Neuronal stem cell (in vitro differentiated cells): ENCODE measurements around the gene SLF2.
"Not testable (repeated sequence)": the region's sequence is repeated elsewhere in the genome, so short reads cannot be mapped to it uniquely, and the experiment has no call there.

Experiments
- DNase-seq: peaks from one replicate; pipeline ENCODE4 v3.0.0-alpha.2; 2013; ENCODE audit warnings: low spot score
- H2AFZ ChIP-seq: one replicate; pipeline ENCODE4 v1.6.1; 2013; ENCODE audit warnings: mild to moderate bottlenecking, low read length, inconsistent platforms
- H2AK5ac ChIP-seq: 2 replicates; pipeline ENCODE4 v1.6.1; 2013; ENCODE audit warnings: low read depth, mild to moderate bottlenecking, inconsistent platforms, low read length, moderate library complexity, mixed read lengths
- H2BK120ac ChIP-seq: 2 replicates; pipeline ENCODE4 v1.6.1; 2013; ENCODE audit warnings: low read depth, mild to moderate bottlenecking, inconsistent platforms, low read length, moderate library complexity, mixed read lengths
- H2BK12ac ChIP-seq: one replicate; pipeline ENCODE4 v1.6.1; 2013; ENCODE audit warnings: low read length, inconsistent platforms
- H2BK15ac ChIP-seq: 2 replicates; pipeline ENCODE4 v1.6.1; 2013; ENCODE audit warnings: mild to moderate bottlenecking, low read length, inconsistent platforms, mixed read lengths
- H2BK5ac ChIP-seq: one replicate; pipeline ENCODE4 v1.6.1; 2013; ENCODE audit warnings: inconsistent platforms, mild to moderate bottlenecking, low read length, moderate library complexity
- H3K14ac ChIP-seq: one replicate; pipeline ENCODE4 v1.6.1; 2013; ENCODE audit warnings: low read length, inconsistent platforms
- H3K18ac ChIP-seq: 2 replicates; pipeline ENCODE4 v1.6.1; 2013; ENCODE audit warnings: low read length, inconsistent platforms
- H3K23ac ChIP-seq: 2 replicates; pipeline ENCODE4 v1.6.1; 2013; ENCODE audit warnings: low read depth, mild to moderate bottlenecking, mixed read lengths, low read length, inconsistent platforms; ENCODE audit not compliant: poor library complexity
- H3K27ac ChIP-seq: replicated peaks from 3 replicates; pipeline ENCODE4 v1.5.1; 2013; ENCODE audit warnings: low read length, inconsistent platforms
- H3K27me3 ChIP-seq, 3 experiments: 2 replicates each; pipeline ENCODE4 v1.6.1; 2013; ENCODE audit warnings: low read length in 3 of 3, mild to moderate bottlenecking in 2 of 3, inconsistent platforms in 1 of 3, low read depth in 1 of 3, mixed read lengths in 1 of 3, moderate library complexity in 1 of 3; ENCODE audit not compliant: control insufficient read depth in 3 of 3, insufficient read depth in 3 of 3
- H3K36me3 ChIP-seq, 2 donors: replicated peaks in 1 of 2; 2 replicates each; pipeline ENCODE4 v1.6.1; 2013; ENCODE audit warnings: low read length in 2 of 2; ENCODE audit not compliant: control insufficient read depth in 2 of 2, insufficient read depth in 2 of 2
- H3K4ac ChIP-seq: 2 replicates; pipeline ENCODE4 v1.6.1; 2013; ENCODE audit warnings: inconsistent platforms, mild to moderate bottlenecking, low read length, moderate library complexity
- H3K4me1 ChIP-seq, 2 donors: 1 replicate in 1 of 2; 2 replicates in 1 of 2; pipeline ENCODE4 v1.6.1; 2013; ENCODE audit warnings: low read length in 2 of 2, low read depth in 1 of 2; ENCODE audit not compliant: control insufficient read depth in 2 of 2, insufficient read depth in 1 of 2
- H3K4me2 ChIP-seq: one replicate; pipeline ENCODE4 v1.6.1; 2013; ENCODE audit warnings: mild to moderate bottlenecking, low read length, inconsistent platforms; ENCODE audit not compliant: insufficient read depth, poor library complexity, severe bottlenecking
- H3K4me3 ChIP-seq, 2 donors: 2 replicates each; pipeline ENCODE4 v1.5.1; 2013; ENCODE audit warnings: low read length in 2 of 2, mild to moderate bottlenecking in 2 of 2, inconsistent platforms in 1 of 2, moderate library complexity in 1 of 2
- H3K79me1 ChIP-seq: one replicate; pipeline ENCODE4 v1.6.1; 2013; ENCODE audit warnings: low read depth, mild to moderate bottlenecking, inconsistent platforms, low read length, moderate library complexity
- H3K9ac ChIP-seq: one replicate; pipeline ENCODE4 v1.6.1; 2013; ENCODE audit warnings: mild to moderate bottlenecking, low read depth, low read length, inconsistent platforms; ENCODE audit not compliant: poor library complexity
- H3K9me3 ChIP-seq, 2 donors: replicated peaks in 1 of 2; 2 replicates each; pipeline versions ENCODE3 to v1.6.1; 2013; ENCODE audit warnings: low read length in 2 of 2, mild to moderate bottlenecking in 2 of 2, inconsistent platforms in 1 of 2, low read depth in 1 of 2, mixed read lengths in 1 of 2, moderate library complexity in 1 of 2; ENCODE audit not compliant: control insufficient read depth in 2 of 2, insufficient read depth in 1 of 2
- H4K8ac ChIP-seq: one replicate; pipeline ENCODE4 v1.6.1; 2013; ENCODE audit warnings: low read depth, mild to moderate bottlenecking, inconsistent platforms, low read length, moderate library complexity
- H4K91ac ChIP-seq: one replicate; pipeline ENCODE4 v1.6.1; 2013; ENCODE audit warnings: low read length, low read depth, mild to moderate bottlenecking, inconsistent platforms; ENCODE audit not compliant: poor library complexity
- WGBS, 2 donors: extraction: QIAGEN DNeasy Blood & Tissue Kit; methylation state at CpG; one replicate each; pipeline ENCODE4 v1.1.7; 2013; ENCODE audit warnings: missing lambda C conversion rate in 2 of 2, mixed read lengths in 1 of 2; ENCODE audit not compliant: insufficient read length in 2 of 2, insufficient replicate concordance in 1 of 2; ENCODE audit errors: extremely low coverage in 2 of 2; 5-methylcytosine and 5-hydroxymethylcytosine counted together

Gene SLF2

DNA sequence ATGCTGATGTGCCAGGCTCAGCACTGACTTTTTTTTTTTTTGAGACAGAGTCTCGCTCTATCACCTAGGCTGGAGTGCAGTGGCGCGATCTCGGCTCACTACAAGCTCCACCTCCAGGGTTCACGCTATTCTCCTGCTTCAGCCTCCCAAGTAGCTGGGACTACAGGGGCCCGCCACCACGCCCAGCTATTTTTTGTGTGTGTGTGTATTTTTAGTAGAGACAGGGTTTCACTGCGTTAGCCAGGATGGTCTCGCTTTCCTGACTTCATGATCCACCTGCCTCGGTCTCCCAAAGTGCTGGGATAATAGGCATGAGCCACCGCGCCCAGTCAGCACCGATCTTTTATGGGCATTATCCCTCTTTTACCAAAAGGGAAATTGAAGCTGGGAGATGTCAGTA lies 27.2 kb upstream of the SLF2 start:
- not testable (repeated sequence) for H2BK15ac ChIP-seq, H2BK12ac ChIP-seq, H4K8ac ChIP-seq, H3K23ac ChIP-seq, H2BK5ac ChIP-seq, H3K14ac ChIP-seq, H3K9ac ChIP-seq, H3K36me3 ChIP-seq, H3K9me3 ChIP-seq, H3K18ac ChIP-seq, H3K4me3 ChIP-seq, H2AK5ac ChIP-seq, H3K27ac ChIP-seq, H3K79me1 ChIP-seq, H3K4ac ChIP-seq, DNase-seq, H4K91ac ChIP-seq, H2AFZ ChIP-seq, H3K4me2 ChIP-seq, H3K27me3 ChIP-seq, H2BK120ac ChIP-seq
- no CpG with 5 or more reads among the region's 13 CpGs for WGBS, 2 donors
- H3K4me1 ChIP-seq = peaks cover 10 to 25% of the 10 kb centered on the region in 2 donors

GRCh38 chr10:100886091-100886490 lies 26.7 kb upstream of the SLF2 start:
- H3K79me1 ChIP-seq = no peaks in the 10 kb centered on the region

GRCh38 chr10:100886521-100886920 lies 26.2 kb upstream of the SLF2 start:
- H3K14ac ChIP-seq = no peak overlapping the region
- no peak overlapping the region for H2BK12ac ChIP-seq
- H3K4me1 ChIP-seq = peaks cover 15 to 30% of the 10 kb centered on the region in 2 donors
- H3K79me1 ChIP-seq = no peaks in the 10 kb centered on the region
- H2AFZ ChIP-seq = peak overlapping the region; percentile 24
- H3K9ac ChIP-seq = no peak overlapping the region
- H3K4me2 ChIP-seq = no peak overlapping the region
- no peak overlapping the region for H2AK5ac ChIP-seq
- H4K8ac ChIP-seq = no peak overlapping the region
- H2BK120ac ChIP-seq = no peak overlapping the region
- H3K36me3 ChIP-seq = no peaks in the 10 kb centered on the region
- WGBS, 2 donors = no CpG with 5 or more reads among the region's 5 CpGs
- no peaks in the 10 kb centered on the region for H3K9me3 ChIP-seq
- no peak overlapping the region for H3K4me3 ChIP-seq
- H3K23ac ChIP-seq = no peak overlapping the region
- no peak overlapping the region for H3K27ac ChIP-seq
- no peak overlapping the region for H2BK5ac ChIP-seq
- no peak for DNase-seq
- H3K4ac ChIP-seq = no peak overlapping the region
- no peak overlapping the region for H3K18ac ChIP-seq
- H4K91ac ChIP-seq = no peak overlapping the region
- H3K27me3 ChIP-seq = no peaks in the 10 kb centered on the region
- no peak overlapping the region for H2BK15ac ChIP-seq

More at GRCh38 chr10:100886091-100886490, 26.7 kb upstream of the SLF2 start:
- no peak overlapping the region for H3K4me3 ChIP-seq
- no peak overlapping the region for H2BK120ac ChIP-seq
- H2BK15ac ChIP-seq = no peak overlapping the region
- no peak overlapping the region for H2BK5ac ChIP-seq
- no peak overlapping the region for H4K91ac ChIP-seq
- H3K14ac ChIP-seq = no peak overlapping the region
- no peak for DNase-seq
- no peak overlapping the region for H2BK12ac ChIP-seq
- H3K23ac ChIP-seq = no peak overlapping the region
- no peak overlapping the region for H3K18ac ChIP-seq
- H3K4me1 ChIP-seq = peaks cover 15 to 29% of the 10 kb centered on the region in 2 donors
- no CpG with 5 or more reads among the region's 3 CpGs for WGBS, 2 donors
- no peaks in the 10 kb centered on the region for H3K9me3 ChIP-seq
- H3K36me3 ChIP-seq = no peaks in the 10 kb centered on the region
- H2AK5ac ChIP-seq = no peak overlapping the region
- H4K8ac ChIP-seq = no peak overlapping the region
- no peak overlapping the region for H2AFZ ChIP-seq
- H3K27ac ChIP-seq = no peak overlapping the region
- H3K27me3 ChIP-seq = peaks cover 0 to 2% (median 0%) of the 10 kb centered on the region in 3 experiments
- no peak overlapping the region for H3K4ac ChIP-seq
- no peak overlapping the region for H3K9ac ChIP-seq
- H3K4me2 ChIP-seq = no peak overlapping the region

DNA sequence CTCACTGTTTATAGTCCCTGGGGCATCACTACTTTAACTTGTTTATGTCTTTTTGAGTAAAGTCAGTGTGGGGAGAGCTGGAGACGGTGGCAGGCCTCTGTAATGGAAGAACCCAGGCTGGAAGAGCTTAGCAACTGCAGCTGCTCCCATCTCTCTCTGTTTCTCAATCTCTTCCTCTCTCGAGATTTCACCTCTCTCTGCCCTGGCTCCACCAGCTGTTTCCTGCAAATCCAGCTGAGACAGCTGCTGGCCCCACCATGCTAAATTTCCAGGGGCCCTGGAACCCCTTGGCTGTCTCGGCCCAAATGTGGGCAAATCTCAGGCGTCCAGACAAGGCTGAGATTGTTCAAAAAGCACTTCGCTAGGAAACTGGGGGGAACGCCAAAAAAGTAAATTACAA lies 25.8 kb upstream of the SLF2 start:
- H3K27me3 ChIP-seq = no peaks in the 10 kb centered on the region
- H3K4ac ChIP-seq = no peak overlapping the region
- peak overlapping the region; percentile 24 for H2AFZ ChIP-seq
- no peak overlapping the region for H3K18ac ChIP-seq
- H2BK12ac ChIP-seq = no peak overlapping the region
- no peak overlapping the region for H2BK5ac ChIP-seq
- no peaks in the 10 kb centered on the region for H3K79me1 ChIP-seq
- WGBS, 2 donors = no CpG with 5 or more reads among the region's 6 CpGs
- no peak overlapping the region for H2BK120ac ChIP-seq
- no peak overlapping the region for H3K23ac ChIP-seq
- H2AK5ac ChIP-seq = no peak overlapping the region
- H3K4me1 ChIP-seq = peaks cover 14 to 26% of the 10 kb centered on the region in 2 donors
- H2BK15ac ChIP-seq = no peak overlapping the region
- no peak overlapping the region for H4K91ac ChIP-seq
- no peaks in the 10 kb centered on the region for H3K9me3 ChIP-seq
- no peak overlapping the region for H3K9ac ChIP-seq
- no peak overlapping the region for H3K4me2 ChIP-seq
- H3K27ac ChIP-seq = no peak overlapping the region
- H3K4me3 ChIP-seq = no peak overlapping the region
- no peaks in the 10 kb centered on the region for H3K36me3 ChIP-seq
- no peak overlapping the region for H4K8ac ChIP-seq
- DNase-seq = no peak
- H3K14ac ChIP-seq = no peak overlapping the region
